Measurements from ENCODE around the gene ADCYAP1R1. TPM values are rescaled to one million over a fixed set of nuclear protein-coding genes. Genes with fewer than 3 reads are reported as not detected.

Gene ADCYAP1R1
- total RNA-seq, 4 donors from 2014 or later: 13.9 to 36.3 (median 24.2) TPM

DNA sequence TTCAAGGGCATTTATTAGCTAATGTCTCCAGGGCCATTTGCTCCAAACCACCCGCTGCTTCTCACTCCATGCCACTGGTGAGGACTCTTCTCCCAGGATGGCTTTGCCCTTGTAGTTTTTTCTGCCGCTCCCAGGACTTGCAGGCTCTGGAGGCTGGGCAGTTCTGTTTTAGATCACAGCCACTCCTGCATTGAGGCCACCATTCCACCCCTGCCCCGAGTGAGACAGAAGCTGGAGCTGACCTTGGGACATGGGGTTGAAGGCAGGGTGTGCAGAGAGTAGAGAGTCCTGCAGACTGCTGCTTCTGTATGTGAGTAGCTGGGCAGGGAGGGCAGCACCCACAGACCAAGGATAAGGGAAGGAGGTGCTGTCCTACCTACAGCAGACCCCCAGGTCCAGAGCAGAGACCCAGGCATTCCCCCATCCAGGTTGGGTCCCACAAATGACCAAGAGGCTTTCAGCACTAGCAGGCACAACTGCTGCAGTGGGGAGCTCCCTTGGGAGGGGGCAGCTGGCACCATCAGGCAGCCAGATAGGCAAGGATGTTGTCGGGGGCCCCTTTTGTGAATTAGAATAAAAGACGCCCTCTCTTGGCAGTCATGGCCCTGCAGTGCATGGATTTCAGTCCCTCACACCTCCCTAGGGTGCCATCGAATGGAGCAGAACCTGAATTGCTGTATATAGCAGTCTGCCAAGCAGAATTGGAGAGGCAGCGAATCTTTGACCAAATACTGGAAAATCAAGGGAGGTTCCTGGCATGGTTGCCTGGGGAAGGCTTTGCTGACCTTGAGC lies 22.7 kb upstream of the ADCYAP1R1 start:
- TF ChIP-seq POLR2A (IDR thresholded peaks at IDR 0.05): no peak
- no peak for TF ChIP-seq EP300 (IDR thresholded peaks at IDR 0.05)
- TF ChIP-seq POLR2AphosphoS5 (IDR thresholded peaks at IDR 0.05): no peak
- TF ChIP-seq, protein P1, sequence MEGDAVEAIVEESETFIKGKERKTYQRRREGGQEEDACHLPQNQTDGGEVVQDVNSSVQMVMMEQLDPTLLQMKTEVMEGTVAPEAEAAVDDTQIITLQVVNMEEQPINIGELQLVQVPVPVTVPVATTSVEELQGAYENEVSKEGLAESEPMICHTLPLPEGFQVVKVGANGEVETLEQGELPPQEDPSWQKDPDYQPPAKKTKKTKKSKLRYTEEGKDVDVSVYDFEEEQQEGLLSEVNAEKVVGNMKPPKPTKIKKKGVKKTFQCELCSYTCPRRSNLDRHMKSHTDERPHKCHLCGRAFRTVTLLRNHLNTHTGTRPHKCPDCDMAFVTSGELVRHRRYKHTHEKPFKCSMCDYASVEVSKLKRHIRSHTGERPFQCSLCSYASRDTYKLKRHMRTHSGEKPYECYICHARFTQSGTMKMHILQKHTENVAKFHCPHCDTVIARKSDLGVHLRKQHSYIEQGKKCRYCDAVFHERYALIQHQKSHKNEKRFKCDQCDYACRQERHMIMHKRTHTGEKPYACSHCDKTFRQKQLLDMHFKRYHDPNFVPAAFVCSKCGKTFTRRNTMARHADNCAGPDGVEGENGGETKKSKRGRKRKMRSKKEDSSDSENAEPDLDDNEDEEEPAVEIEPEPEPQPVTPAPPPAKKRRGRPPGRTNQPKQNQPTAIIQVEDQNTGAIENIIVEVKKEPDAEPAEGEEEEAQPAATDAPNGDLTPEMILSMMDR (IDR thresholded peaks at IDR 0.05): no peak
- Histone ChIP-seq H3K27me3 (no peaks in the 10 kb centered on the region), H3K36me3 (no peaks in the 10 kb centered on the region), H3K4me1 (peaks cover 0 to 17% (median 9%) of the 10 kb centered on the region in 3 donors), H3K9me3 (no peaks in the 10 kb centered on the region), H3K4me3 (no peak overlapping the region), H3K27ac (no peak overlapping the region)
- 100% methylated on average over 1 to 2 of the region's 7 CpGs for WGBS, 2 donors (ENCODE audit: low coverage in 1 of 2)
- no peak for ATAC-seq

DNA sequence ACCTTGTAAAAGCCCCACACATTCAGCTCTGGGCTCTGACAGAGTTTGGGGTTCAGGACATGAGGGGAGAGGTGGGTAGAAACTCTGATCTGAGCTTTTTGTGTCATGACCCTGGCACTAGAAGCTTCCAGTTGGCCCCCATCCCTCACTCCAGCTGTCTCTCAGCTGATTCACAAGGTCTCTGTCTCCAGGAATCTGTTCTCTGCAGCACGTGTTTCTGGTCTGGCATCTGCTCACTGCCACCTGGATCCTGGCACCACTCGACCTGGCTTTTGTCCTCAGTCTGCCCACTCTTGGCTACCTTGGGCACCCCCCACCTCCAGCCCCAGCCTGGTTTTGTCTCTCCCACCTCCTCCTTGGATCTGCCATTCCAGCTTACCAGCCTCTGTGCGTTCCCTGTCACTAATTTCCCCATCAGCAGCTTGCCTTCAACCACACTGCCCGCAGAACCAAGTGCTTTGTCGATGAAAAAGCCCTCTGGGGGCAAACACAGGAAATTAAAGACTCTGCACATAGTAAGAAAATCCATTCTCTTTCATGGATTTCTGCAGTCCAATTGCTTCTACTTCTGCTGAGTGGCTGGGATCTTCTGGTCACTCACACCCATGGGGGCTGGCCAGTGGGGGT lies 18.3 kb upstream of the ADCYAP1R1 start:
- Histone ChIP-seq H3K27ac (no peak overlapping the region), H3K4me1 (no peaks in the 10 kb centered on the region), H3K27me3 (peaks cover 7% of the 10 kb centered on the region), H3K9me3 (no peaks in the 10 kb centered on the region), H3K4me3 (no peak overlapping the region), H3K36me3 (no peaks in the 10 kb centered on the region)
- no peak for ATAC-seq
- TF ChIP-seq POLR2A (IDR thresholded peaks at IDR 0.05) (no peak), POLR2AphosphoS5 (IDR thresholded peaks at IDR 0.05) (no peak), EP300 (IDR thresholded peaks at IDR 0.05) (no peak)
- TF ChIP-seq, protein P1 (IDR thresholded peaks at IDR 0.05): no peak
- 69 to 77% methylated on average over 2 to 5 of the region's 5 CpGs for WGBS, 2 donors (ENCODE audit: low coverage in 1 of 2)

DNA sequence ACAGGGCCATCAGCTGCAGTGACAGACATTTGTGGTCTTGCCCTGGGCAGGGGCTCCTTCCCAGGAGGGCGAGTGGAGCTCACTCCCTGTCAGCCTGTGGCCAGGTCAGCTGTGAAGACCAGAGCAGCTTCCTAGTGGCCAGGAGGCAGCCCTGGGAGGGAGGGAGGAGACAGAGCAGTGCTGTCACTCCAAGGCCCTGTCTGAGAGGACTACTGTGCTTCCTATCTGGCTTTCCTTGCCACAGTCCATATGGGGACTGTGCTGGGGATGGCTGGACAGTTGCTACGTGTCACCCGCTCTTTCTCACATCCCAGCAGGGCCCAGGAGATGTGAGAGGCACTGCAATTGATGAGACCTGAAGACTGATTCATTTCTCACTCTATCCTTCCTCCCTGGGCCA lies 15.2 kb upstream of the ADCYAP1R1 start:
- no peaks in the 10 kb centered on the region for H3K4me1 ChIP-seq
- no peaks in the 10 kb centered on the region for H3K9me3 ChIP-seq
- TF ChIP-seq POLR2AphosphoS5 (IDR thresholded peaks at IDR 0.05) (no peak), POLR2A (IDR thresholded peaks at IDR 0.05) (no peak), EP300 (IDR thresholded peaks at IDR 0.05) (no peak)
- TF ChIP-seq, protein P1 (IDR thresholded peaks at IDR 0.05): no peak
- no peak overlapping the region for H3K27ac ChIP-seq
- 62 to 63% methylated on average over 1 to 3 of the region's 3 CpGs for WGBS, 2 donors (ENCODE audit: low coverage in 1 of 2)
- H3K36me3 ChIP-seq: no peaks in the 10 kb centered on the region
- H3K27me3 ChIP-seq: peaks cover 23% of the 10 kb centered on the region
- H3K4me3 ChIP-seq: no peak overlapping the region
- no peak for ATAC-seq

DNA sequence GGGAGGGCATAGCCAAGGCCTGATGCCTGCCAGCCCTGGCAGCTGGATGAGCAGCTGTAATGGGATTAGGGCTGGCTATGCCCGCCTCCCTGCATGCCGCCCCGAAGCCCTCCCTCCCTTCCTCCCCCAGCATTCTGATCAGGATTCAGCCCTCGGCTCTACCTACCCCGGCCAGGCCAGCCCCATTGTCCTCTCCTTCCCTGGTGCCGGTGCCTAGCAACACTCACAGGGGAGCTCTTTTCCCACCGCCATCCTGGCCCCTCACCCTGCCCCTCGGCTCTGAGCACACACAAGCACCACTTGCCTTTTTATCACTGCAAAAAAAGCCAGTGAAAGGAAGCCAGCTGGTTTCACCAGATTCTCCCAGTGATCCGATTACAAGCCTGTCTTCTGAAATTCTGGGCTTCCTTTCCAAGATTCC lies 9.0 kb upstream of the ADCYAP1R1 start:
- peaks cover 37% of the 10 kb centered on the region for H3K27me3 ChIP-seq
- no peaks in the 10 kb centered on the region for H3K4me1 ChIP-seq
- H3K9me3 ChIP-seq: no peaks in the 10 kb centered on the region
- TF ChIP-seq EP300 (IDR thresholded peaks at IDR 0.05) (no peak), POLR2AphosphoS5 (IDR thresholded peaks at IDR 0.05) (no peak), POLR2A (IDR thresholded peaks at IDR 0.05) (no peak)
- TF ChIP-seq, protein P1 (IDR thresholded peaks at IDR 0.05): no peak
- no peak overlapping the region for H3K27ac ChIP-seq
- no peak for ATAC-seq
- WGBS, 2 donors (ENCODE audit: low coverage in 1 of 2): 43% methylated on average over 8 of the region's 9 CpGs; no CpG with 5 or more reads in 1 of the 2 donors
- no peak overlapping the region for H3K4me3 ChIP-seq
- no peaks in the 10 kb centered on the region for H3K36me3 ChIP-seq

All from gastroesophageal sphincter (tissue), 4 donors.